GM21515 (cell line): ENCODE results near the gene ETS2.

Source experiments
- ATAC-seq: cut with Tn5 transposase; IDR thresholded peaks from one replicate; pipeline ENCODE4 v1.9.1; 2021; ENCODE audit not compliant: unreplicated experiment

The ETS2 gene

GRCh38 chr21:38777015-38777414 is 28.7 kb upstream of the ETS2 start:
- no peak for ATAC-seq

- no peak for ATAC-seq
These were observed 28.2 kb upstream of the ETS2 start for GRCh38 chr21:38777531-38777930.

GRCh38 chr21:38780879-38781278 is 24.9 kb upstream of the ETS2 start:
- ATAC-seq: no peak

- no peak for ATAC-seq
These were observed 21.1 kb upstream of the ETS2 start for GRCh38 chr21:38784458-38785266.

- no peak for ATAC-seq
These were observed 20.2 kb upstream of the ETS2 start for GRCh38 chr21:38785483-38785882.

- ATAC-seq: no peak
These were observed 18.7 kb upstream of the ETS2 start for GRCh38 chr21:38787016-38787415.

- no peak for ATAC-seq
These were observed 18.1 kb upstream of the ETS2 start for GRCh38 chr21:38787461-38788274.

GRCh38 chr21:38788275-38788905 is 17.3 kb upstream of the ETS2 start:
- no peak for ATAC-seq

- no peak for ATAC-seq
These were observed 16.5 kb upstream of the ETS2 start for GRCh38 chr21:38789275-38789674.

GRCh38 chr21:38790059-38790458 is 15.7 kb upstream of the ETS2 start:
- ATAC-seq: no peak

GRCh38 chr21:38790961-38791360 is 14.8 kb upstream of the ETS2 start:
- ATAC-seq: no peak

GRCh38 chr21:38792676-38793459 is 12.9 kb upstream of the ETS2 start:
- no peak for ATAC-seq

GRCh38 chr21:38793926-38794713 is 11.6 kb upstream of the ETS2 start:
- no peak for ATAC-seq

GRCh38 chr21:38794978-38795377 is 10.8 kb upstream of the ETS2 start:
- no peak for ATAC-seq

- ATAC-seq: no peak
These were observed 10.3 kb upstream of the ETS2 start for GRCh38 chr21:38795475-38795874.

- ATAC-seq: no peak
These were observed 9.3 kb upstream of the ETS2 start for GRCh38 chr21:38796424-38796823.

GRCh38 chr21:38797470-38797869 is 8.3 kb upstream of the ETS2 start:
- no peak for ATAC-seq

GRCh38 chr21:38798081-38798480 is 7.6 kb upstream of the ETS2 start:
- ATAC-seq: no peak

- no peak for ATAC-seq
These were observed 7.2 kb upstream of the ETS2 start for GRCh38 chr21:38798481-38798882.

GRCh38 chr21:38800046-38800758 is 5.5 kb upstream of the ETS2 start:
- ATAC-seq: no peak
